Right renal pelvis (tissue), 4 donors: ENCODE data around the gene CEACAM6. TPM values are rescaled to one million over a fixed set of nuclear protein-coding genes. Genes with fewer than 3 reads are reported as not detected.

Experiments
- DNase-seq, 4 donors: peaks; one replicate each; pipeline ENCODE4 v3.0.0-alpha.2; 2013; ENCODE audit warnings: low read depth in 4 of 4, low spot score in 3 of 4, missing footprints in 1 of 4
- polyA plus RNA-seq, 4 donors: library from polyadenylated mRNA; unstranded; fragments of 120-200 nt; gene quantifications; one replicate each; pipeline ENCODE4 v1.2.1, GENCODE V29; 2013; ENCODE audit not compliant: insufficient read length in 4 of 4

CEACAM6 gene
- polyA plus RNA-seq, 4 donors: 0.12 to 0.34 (median 0.14) TPM

- DNase-seq: no peak
Observed at GRCh38 chr19:41795031-41795461, 39.7 kb downstream of the CEACAM6 start.

DNA sequence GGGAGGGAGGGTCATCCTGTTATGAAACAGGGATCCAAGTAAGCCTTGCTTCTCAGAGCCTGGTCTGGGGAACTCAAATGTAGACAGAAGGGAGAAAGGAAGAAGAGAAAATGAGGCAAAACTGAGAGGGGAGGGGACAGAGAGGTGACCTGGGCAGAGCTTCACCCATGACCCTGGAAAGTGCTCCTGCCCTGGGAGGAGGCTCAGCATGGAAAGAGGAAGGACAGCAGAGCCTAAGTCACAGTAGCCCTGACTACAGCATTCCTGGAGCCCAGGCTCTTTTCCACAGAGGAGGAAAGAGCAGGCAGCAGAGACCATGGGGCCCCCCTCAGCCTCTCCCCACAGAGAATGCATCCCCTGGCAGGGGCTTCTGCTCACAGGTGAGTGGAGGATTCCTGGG lies 41.0 kb downstream of the CEACAM6 start, which contains the start of gene CEACAM3:
Gene CEACAM3, plus strand, starts transcription at position 226 of the 400 bp plus-strand sequence. Its CDS starts 91 bp downstream, at position 317.
- no peak for DNase-seq

- DNase-seq: no peak
Observed at GRCh38 chr19:41796901-41797300, 41.6 kb downstream of the CEACAM6 start.

DNA sequence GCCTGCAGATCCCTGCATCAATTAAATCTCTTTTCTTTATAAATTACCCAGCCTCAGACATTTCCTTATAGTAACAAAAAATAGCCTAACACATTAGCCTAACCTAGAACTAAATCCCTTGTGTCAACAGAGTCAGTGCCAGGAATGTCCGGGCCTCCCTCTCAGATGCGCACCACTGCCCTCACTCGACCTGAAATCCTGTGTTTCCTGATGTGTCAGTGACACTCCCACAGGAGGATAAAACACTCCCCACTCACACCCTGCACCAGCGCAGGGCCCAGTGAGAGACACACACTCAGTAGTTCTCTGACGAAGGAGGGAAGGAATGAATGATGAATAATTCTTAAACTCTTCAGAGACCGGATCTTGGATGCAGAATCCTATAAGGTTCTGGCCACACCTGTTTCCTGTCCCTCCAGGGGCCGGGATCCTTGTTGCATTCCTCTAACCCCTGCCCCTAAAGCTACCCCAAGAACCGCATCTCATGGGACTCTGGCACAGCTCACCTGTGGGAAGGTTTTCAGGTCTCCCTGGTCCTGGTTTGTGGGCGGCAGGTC lies 44.2 kb downstream of the CEACAM6 start:
- DNase-seq: peak in 1 of 4 donors; percentile 24

DNA sequence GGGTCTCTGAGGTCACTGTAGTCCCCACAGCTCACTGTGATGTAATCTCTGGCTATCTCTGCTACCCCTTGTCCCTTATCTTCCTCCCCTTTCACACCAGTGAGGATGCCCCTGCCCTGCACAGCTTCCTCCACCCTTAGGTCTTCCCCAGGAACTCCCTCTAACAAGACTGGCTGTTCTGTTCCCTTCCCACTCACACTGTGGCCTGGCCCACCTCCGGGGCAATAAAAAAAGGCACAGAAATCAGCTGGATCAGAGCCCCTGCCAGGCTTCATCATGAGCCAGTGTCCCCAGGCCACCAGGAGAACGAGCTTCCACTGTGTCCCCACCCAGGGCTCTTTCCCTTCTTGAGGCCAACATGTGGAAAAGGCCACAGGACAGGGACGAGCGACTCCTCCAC lies 45.7 kb downstream of the CEACAM6 start:
- no peak for DNase-seq

DNA sequence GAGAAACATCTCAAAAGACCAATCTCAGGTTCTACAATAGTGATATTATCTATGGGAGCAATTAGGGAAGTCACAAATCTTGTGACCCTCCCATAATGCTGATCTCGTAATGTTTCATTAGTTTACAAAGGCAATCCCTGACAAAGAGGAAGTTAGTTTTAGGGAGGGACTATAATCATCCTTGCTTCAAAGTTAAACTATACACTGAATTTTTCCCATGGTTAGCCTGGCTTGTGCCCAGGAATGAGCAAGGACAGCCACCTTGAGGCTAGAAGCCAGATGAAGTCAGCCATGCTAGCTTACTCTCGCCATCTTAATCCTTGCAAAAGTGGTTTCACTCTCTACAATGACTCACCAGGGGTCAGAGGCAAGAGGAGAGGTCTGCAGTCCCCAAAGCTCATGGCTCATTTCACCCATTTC lies 46.5 kb downstream of the CEACAM6 start:
- no peak for DNase-seq

- no peak for DNase-seq
Observed at GRCh38 chr19:41802770-41803169, 47.4 kb downstream of the CEACAM6 start.

- no peak for DNase-seq
Observed at GRCh38 chr19:41804336-41804735, 49.0 kb downstream of the CEACAM6 start.

DNA sequence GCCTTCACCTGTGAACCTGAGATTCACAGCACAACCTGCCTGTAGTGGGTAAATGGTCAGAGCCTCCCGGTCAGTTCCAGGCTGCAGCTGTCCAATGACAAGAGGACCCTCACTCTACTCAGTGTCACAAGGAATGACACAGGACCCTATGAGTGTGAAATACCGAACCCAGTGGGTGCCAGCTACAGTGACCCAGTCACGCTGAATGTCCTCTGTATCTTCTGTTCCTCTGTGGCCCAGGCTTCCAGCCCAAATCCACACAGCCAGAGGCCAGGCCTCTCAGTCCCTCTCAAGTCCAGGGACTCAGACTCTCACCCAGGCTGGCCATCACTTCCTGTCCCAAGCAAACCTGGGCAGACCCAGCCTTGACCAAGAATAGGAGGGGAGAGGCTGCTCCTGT lies 51.8 kb downstream of the CEACAM6 start:
- no peak for DNase-seq

GRCh38 chr19:41808663-41809566 lies 53.6 kb downstream of the CEACAM6 start:
- no peak for DNase-seq

- no peak for DNase-seq
Observed at GRCh38 chr19:41810301-41810700, 55.0 kb downstream of the CEACAM6 start.

DNA sequence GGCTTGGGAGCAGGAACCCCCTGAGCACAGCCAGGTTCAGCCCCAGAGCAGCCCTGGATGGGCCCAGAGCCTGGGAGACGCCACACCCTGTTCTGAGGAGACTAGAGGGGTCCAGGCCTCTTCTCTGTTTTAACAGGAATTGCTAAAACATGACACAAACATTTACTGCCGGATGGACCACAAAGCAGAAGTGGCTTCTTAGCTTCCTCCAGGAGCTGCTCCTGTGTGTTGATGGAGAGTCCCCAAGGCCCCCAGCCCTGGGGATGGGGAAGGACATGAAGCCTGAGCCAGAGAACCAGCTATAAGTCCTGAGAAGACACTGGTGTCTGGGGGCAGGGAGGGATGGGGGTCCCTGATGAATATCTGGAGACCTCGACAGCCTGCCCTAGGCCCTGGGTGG lies 55.7 kb downstream of the CEACAM6 start:
- DNase-seq: no peak

- DNase-seq: no peak
Observed at GRCh38 chr19:41811981-41812380, 56.7 kb downstream of the CEACAM6 start.

GRCh38 chr19:41813911-41814310 lies 58.6 kb downstream of the CEACAM6 start:
- DNase-seq: no peak

- DNase-seq: no peak
Observed at GRCh38 chr19:41815301-41815700, 60.0 kb downstream of the CEACAM6 start.

DNA sequence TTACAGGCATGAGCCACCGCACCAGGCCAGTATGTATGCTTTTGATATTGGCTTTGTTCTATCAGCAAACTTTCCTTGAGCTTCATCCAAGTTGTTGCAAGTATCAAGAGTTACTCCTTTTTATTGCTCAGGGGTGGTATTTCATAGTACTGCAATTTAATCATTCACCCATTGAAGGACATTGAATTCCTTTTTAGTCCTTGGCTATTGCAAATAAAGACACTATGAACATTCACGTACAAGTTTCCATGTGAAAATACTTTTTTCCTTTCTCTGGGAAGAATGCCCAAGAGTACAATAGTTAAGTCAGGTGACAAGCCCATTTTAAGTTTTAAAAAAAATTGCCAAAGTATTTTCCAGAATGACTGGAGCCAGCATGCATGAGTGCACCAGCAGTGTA lies 61.4 kb downstream of the CEACAM6 start:
- DNase-seq: no peak

DNA sequence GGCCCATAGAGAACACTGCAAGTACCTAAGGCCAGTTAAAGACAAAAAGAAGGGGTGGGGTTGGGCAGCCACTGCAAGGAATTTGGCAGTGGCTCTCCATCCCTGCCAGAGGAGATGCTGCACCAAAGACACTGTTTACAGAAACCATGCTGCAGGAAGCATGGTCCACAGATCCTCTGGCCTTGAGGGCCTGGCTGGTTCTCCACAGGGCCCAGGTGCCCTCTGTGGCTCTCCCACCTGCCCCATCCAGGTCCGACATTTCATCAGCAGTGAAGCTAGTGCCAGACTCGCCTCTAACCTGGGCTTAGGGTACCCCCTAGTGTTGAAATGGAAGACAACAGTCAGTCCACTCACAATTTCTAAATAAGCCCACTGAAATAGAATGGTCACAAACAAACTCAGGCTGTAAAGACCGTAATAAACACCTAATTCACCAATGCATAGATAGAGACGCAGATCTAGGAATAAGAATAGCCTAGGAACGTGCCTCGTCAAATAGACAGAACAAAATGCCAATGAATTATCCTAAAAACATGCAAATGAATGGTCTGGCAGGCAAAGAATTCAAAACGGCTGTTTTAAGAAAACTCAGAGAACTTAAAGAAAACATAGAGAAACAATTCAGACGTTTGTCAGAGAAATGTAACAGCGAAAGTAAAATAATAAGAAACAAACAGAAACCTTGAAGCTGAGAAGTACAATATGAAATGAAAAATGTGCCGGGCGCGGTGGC lies 65.8 kb downstream of the CEACAM6 start:
- peak in 2 of 4 donors; percentile 17 to 26 for DNase-seq
